PFSK-1 (cell line): Measurements from ENCODE around the gene ZBTB1.

Source experiments
- FOXP2 ChIP-seq: optimal IDR thresholded peaks from 2 replicates; pipeline ENCODE3; 2011; ENCODE audit warnings: borderline replicate concordance, control low read depth, inconsistent platforms; ENCODE audit not compliant: insufficient read depth; ENCODE audit errors: extremely low read length, extremely low read depth
- POLR2AphosphoS5 ChIP-seq: IDR thresholded peaks from 2 replicates; pipeline ENCODE4 v1.6.1; 2012; ENCODE audit warnings: low read depth, mild to moderate bottlenecking, control low read depth, low read length, moderate library complexity
- SIN3A ChIP-seq: IDR thresholded peaks from 2 replicates; pipeline ENCODE4 v1.6.1; 2012; ENCODE audit warnings: mild to moderate bottlenecking, low read length, moderate library complexity, borderline replicate concordance; ENCODE audit not compliant: insufficient read depth
- TAF1 ChIP-seq: IDR thresholded peaks from 2 replicates; pipeline ENCODE4 v1.6.1; 2012; ENCODE audit warnings: low read length, control low read depth, borderline replicate concordance; ENCODE audit not compliant: insufficient read depth
- TF ChIP-seq, protein P1 (sequence below), 2 experiments: IDR thresholded peaks; 2 replicates each; pipeline versions ENCODE4 v1.6.1 to v1.8.0; 2011 to 2012; ENCODE audit warnings: low read depth in 2 of 2, low read length in 2 of 2, control low read depth in 1 of 2, inconsistent platforms in 1 of 2, mild to moderate bottlenecking in 1 of 2, moderate library complexity in 1 of 2; ENCODE audit not compliant: insufficient read depth in 1 of 2

Gene ZBTB1

DNA sequence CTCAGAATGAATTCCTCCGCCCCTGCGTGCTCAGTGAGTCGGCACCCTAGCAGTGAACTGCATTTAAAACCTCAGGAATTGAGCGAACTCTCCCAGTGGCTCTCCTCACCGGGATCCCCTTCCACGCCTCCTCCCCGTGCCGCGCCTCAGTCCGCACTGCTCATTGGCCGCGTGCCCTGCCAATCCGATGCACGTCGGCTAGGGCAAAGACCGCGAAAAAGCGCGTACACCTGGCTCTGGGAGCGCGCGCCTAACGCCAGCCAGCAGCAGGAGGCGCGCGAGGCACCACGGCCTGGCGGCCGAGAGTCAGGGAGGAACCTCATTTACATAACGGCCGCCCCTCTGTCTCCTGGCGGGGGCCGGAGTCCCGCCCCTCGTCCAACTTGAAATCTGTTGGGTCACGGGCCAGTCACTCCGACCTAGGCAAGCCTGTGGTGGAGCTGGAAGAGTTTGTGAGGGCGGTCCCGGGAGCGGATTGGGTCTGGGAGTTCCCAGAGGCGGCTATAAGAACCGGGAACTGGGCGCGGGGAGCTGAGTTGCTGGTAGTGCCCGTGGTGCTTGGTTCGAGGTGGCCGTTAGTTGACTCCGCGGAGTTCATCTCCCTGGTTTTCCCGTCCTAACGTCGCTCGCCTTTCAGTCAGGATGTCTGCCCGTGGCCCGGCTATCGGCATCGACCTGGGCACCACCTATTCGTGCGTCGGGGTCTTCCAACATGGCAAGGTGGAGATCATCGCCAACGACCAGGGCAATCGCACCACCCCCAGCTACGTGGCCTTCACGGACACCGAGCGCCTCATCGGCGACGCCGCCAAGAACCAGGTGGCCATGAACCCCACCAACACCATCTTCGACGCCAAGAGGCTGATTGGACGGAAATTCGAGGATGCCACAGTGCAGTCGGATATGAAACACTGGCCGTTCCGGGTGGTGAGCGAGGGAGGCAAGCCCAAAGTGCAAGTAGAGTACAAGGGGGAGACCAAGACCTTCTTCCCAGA is 35.9 kb downstream of the ZBTB1 start, which contains the start of gene HSPA2:
Gene HSPA2 (plus strand): TSS at position 534 of the 995 bp plus-strand sequence. CDS start 109 bp downstream, at position 643.
- TF ChIP-seq TAF1 (no peak), FOXP2 (no peak), SIN3A (no peak), POLR2AphosphoS5 (no peak)
- TF ChIP-seq, protein P1, sequence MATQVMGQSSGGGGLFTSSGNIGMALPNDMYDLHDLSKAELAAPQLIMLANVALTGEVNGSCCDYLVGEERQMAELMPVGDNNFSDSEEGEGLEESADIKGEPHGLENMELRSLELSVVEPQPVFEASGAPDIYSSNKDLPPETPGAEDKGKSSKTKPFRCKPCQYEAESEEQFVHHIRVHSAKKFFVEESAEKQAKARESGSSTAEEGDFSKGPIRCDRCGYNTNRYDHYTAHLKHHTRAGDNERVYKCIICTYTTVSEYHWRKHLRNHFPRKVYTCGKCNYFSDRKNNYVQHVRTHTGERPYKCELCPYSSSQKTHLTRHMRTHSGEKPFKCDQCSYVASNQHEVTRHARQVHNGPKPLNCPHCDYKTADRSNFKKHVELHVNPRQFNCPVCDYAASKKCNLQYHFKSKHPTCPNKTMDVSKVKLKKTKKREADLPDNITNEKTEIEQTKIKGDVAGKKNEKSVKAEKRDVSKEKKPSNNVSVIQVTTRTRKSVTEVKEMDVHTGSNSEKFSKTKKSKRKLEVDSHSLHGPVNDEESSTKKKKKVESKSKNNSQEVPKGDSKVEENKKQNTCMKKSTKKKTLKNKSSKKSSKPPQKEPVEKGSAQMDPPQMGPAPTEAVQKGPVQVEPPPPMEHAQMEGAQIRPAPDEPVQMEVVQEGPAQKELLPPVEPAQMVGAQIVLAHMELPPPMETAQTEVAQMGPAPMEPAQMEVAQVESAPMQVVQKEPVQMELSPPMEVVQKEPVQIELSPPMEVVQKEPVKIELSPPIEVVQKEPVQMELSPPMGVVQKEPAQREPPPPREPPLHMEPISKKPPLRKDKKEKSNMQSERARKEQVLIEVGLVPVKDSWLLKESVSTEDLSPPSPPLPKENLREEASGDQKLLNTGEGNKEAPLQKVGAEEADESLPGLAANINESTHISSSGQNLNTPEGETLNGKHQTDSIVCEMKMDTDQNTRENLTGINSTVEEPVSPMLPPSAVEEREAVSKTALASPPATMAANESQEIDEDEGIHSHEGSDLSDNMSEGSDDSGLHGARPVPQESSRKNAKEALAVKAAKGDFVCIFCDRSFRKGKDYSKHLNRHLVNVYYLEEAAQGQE (IDR thresholded peaks at IDR 0.05; ENCODE audit: insufficient read depth in 1 of 2, low read depth in 2 of 2, low read length in 2 of 2), result no peak

DNA sequence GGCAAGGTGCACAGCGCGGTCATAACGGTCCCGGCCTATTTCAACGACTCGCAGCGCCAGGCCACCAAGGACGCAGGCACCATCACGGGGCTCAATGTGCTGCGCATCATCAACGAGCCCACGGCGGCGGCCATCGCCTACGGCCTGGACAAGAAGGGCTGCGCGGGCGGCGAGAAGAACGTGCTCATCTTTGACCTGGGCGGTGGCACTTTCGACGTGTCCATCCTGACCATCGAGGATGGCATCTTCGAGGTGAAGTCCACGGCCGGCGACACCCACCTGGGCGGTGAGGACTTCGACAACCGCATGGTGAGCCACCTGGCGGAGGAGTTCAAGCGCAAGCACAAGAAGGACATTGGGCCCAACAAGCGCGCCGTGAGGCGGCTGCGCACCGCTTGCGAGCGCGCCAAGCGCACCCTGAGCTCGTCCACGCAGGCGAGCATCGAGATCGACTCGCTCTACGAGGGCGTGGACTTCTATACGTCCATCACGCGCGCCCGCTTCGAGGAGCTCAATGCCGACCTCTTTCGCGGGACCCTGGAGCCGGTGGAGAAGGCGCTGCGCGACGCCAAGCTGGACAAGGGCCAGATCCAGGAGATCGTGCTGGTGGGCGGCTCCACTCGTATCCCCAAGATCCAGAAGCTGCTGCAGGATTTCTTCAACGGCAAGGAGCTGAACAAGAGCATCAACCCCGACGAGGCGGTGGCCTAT is 36.8 kb downstream of the ZBTB1 start:
- TF ChIP-seq TAF1, result no peak
- no peak for TF ChIP-seq FOXP2
- TF ChIP-seq, protein P1 (IDR thresholded peaks at IDR 0.05; ENCODE audit: insufficient read depth in 1 of 2, low read depth in 2 of 2, low read length in 2 of 2), result no peak
- TF ChIP-seq SIN3A, result no peak

DNA sequence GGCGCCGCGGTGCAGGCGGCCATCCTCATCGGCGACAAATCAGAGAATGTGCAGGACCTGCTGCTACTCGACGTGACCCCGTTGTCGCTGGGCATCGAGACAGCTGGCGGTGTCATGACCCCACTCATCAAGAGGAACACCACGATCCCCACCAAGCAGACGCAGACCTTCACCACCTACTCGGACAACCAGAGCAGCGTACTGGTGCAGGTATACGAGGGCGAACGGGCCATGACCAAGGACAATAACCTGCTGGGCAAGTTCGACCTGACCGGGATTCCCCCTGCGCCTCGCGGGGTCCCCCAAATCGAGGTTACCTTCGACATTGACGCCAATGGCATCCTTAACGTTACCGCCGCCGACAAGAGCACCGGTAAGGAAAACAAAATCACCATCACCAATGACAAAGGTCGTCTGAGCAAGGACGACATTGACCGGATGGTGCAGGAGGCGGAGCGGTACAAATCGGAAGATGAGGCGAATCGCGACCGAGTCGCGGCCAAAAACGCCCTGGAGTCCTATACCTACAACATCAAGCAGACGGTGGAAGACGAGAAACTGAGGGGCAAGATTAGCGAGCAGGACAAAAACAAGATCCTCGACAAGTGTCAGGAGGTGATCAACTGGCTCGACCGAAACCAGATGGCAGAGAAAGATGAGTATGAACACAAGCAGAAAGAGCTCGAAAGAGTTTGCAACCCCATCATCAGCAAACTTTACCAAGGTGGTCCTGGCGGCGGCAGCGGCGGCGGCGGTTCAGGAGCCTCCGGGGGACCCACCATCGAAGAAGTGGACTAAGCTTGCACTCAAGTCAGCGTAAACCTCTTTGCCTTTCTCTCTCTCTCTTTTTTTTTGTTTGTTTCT is 37.6 kb downstream of the ZBTB1 start:
- TF ChIP-seq FOXP2 (no peak), SIN3A (no peak), TAF1 (no peak), POLR2AphosphoS5 (no peak)
- TF ChIP-seq, protein P1 (IDR thresholded peaks at IDR 0.05; ENCODE audit: insufficient read depth in 1 of 2, low read depth in 2 of 2, low read length in 2 of 2), result no peak

DNA sequence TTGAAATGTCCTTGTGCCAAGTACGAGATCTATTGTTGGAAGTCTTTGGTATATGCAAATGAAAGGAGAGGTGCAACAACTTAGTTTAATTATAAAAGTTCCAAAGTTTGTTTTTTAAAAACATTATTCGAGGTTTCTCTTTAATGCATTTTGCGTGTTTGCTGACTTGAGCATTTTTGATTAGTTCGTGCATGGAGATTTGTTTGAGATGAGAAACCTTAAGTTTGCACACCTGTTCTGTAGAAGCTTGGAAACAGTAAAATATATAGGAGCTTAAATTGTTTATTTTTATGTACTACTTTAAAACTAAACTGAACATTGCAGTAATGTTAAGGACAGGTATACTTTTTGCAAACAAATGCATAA is 38.2 kb downstream of the ZBTB1 start:
- no peak for TF ChIP-seq TAF1
- no peak for TF ChIP-seq POLR2AphosphoS5
- TF ChIP-seq FOXP2, result no peak
- TF ChIP-seq, protein P1 (IDR thresholded peaks at IDR 0.05; ENCODE audit: insufficient read depth in 1 of 2, low read depth in 2 of 2, low read length in 2 of 2), result no peak
- no peak for TF ChIP-seq SIN3A
